HepG2 (cell line): ENCODE results near the gene SMIM28. TPM values are rescaled to one million over a fixed set of nuclear protein-coding genes. Genes with fewer than 3 reads are reported as not detected.

Experiments used
- ATAC-seq: fragments of 200-7000 bp; cut with Tn5 transposase; 3 replicates; pipeline ENCODE4 v1.9.1; 2020; ENCODE audit warnings: mild to moderate bottlenecking, moderate library complexity
- BruUV-seq: library from RNA; stranded (reverse); fragments of 400-500 nt; replicated peaks from 2 replicates; lab custom pipeline; 2021; lab: Mats Ljungman, UMichigan
- CTCF ChIA-PET: fragments of 300-600 bp; formaldehyde crosslinking; extraction: SDS; loops from one replicate; lab custom pipeline; 2021; ENCODE audit warnings: low total read pairs, inconsistent platforms, low intra/inter-chr PET ratio; lab: Yijun Ruan, JAX
- POLR2A ChIA-PET: fragments of 350-600 bp; sonication (Branson Sonifier 250); formaldehyde crosslinking; loops from one replicate; lab custom pipeline; 2020; ENCODE audit warnings: antibody characterized with exemption, inconsistent platforms; lab: Yijun Ruan, JAX
- DNase-seq: peaks from one replicate; pipeline ENCODE4 v3.0.0-alpha.2; 2015; ENCODE audit warnings: low spot score
- FAIRE-seq: peaks from 3 replicates; lab custom pipeline; 2011; peaks lifted over from hg19 to GRCh38; lab: Jason Lieb, UNC
- H2AFZ ChIP-seq: one replicate; pipeline ENCODE4 v1.6.1; 2011; ENCODE audit warnings: low read length, inconsistent platforms
- H3K27ac ChIP-seq: fragments of 300-600 bp; 3 replicates; pipeline ENCODE4 v1.8.0; 2011; ENCODE audit warnings: mixed run types, mild to moderate bottlenecking, mixed read lengths, low read length, inconsistent platforms; ENCODE audit not compliant: insufficient read depth; ENCODE audit errors: extremely low read length
- H3K27me3 ChIP-seq, 2 experiments: fragments of 200-600 bp in 1 of 2; 2 replicates in 1 of 2; 3 replicates in 1 of 2; pipeline versions ENCODE4 v1.6.0 to v1.8.0; 2011; ENCODE audit warnings: low read length in 2 of 2, mild to moderate bottlenecking in 2 of 2, moderate library complexity in 2 of 2, inconsistent platforms in 1 of 2; ENCODE audit not compliant: insufficient read depth in 2 of 2, control insufficient read depth in 1 of 2
- H3K36me3 ChIP-seq, 2 experiments: fragments of 200-600 bp in 1 of 2; replicated peaks in 1 of 2; 2 replicates in 1 of 2; 3 replicates in 1 of 2; pipeline versions ENCODE4 v1.5.1 to v1.8.0; 2011; ENCODE audit warnings: low read length in 2 of 2, inconsistent platforms in 1 of 2; ENCODE audit not compliant: insufficient read depth in 2 of 2, control insufficient read depth in 1 of 2
- H3K4me1 ChIP-seq: 2 replicates; pipeline ENCODE4 v1.5.1; 2012; ENCODE audit warnings: low read length, inconsistent platforms; ENCODE audit not compliant: insufficient read depth
- H3K4me2 ChIP-seq: 2 replicates; pipeline ENCODE4 v1.6.0; 2011; ENCODE audit warnings: low read depth, low read length, inconsistent platforms
- H3K4me3 ChIP-seq, 3 experiments: fragments of 200-600 bp in 1 of 3; sonication (generic), shearing (Covaris generic) in 1 of 3; replicated peaks in 1 of 3; 2 replicates each; pipeline ENCODE4 v1.5.1; 2011 to 2016; ENCODE audit warnings: low read length in 3 of 3, inconsistent platforms in 2 of 3, low read depth in 2 of 3, mild to moderate bottlenecking in 2 of 3, control low read depth in 1 of 3, mixed read lengths in 1 of 3; ENCODE audit not compliant: insufficient read depth in 1 of 3
- H3K79me2 ChIP-seq: one replicate; pipeline ENCODE4 v1.6.1; 2011; ENCODE audit warnings: low read length, inconsistent platforms; ENCODE audit not compliant: insufficient read depth
- H3K9ac ChIP-seq: 2 replicates; pipeline ENCODE4 v1.6.0; 2011; ENCODE audit warnings: mild to moderate bottlenecking, low read depth, low read length, inconsistent platforms; ENCODE audit not compliant: insufficient read depth
- H3K9me3 ChIP-seq: 2 replicates; pipeline ENCODE4 v1.5.1; 2012; ENCODE audit warnings: mild to moderate bottlenecking, low read length
- H4K20me1 ChIP-seq: 2 replicates; pipeline ENCODE4 v1.6.0; 2011; ENCODE audit warnings: inconsistent platforms, mild to moderate bottlenecking, low read length, moderate library complexity; ENCODE audit not compliant: insufficient read depth
- ATF4 ChIP-seq, 2 experiments: fragments of 450-650 bp in 1 of 2; sonication (generic) in 1 of 2; formaldehyde crosslinking; IDR thresholded peaks; 2 replicates each; pipeline versions ENCODE4 v1.5.0 to v1.8.0; 2020 to 2022; ENCODE audit warnings: mild to moderate bottlenecking in 1 of 2, missing genetic modification reagents in 1 of 2
- ATF7 ChIP-seq, 2 experiments: fragments of 450-650 bp in 1 of 2; sonication (generic) in 1 of 2; formaldehyde crosslinking in 1 of 2; IDR thresholded peaks; 2 replicates each; pipeline versions ENCODE4 v1.4.0 to v1.6.1; 2016 to 2020; ENCODE audit warnings: antibody characterized with exemption in 1 of 2, mild to moderate bottlenecking in 1 of 2, missing genetic modification reagents in 1 of 2
- CHD2 ChIP-seq: IDR thresholded peaks from 2 replicates; pipeline ENCODE4 v1.6.1; 2011; ENCODE audit warnings: low read depth, low read length, improper control_type of control experiment
- NCOA5 ChIP-seq: sonication (generic); formaldehyde crosslinking; IDR thresholded peaks from 2 replicates; pipeline ENCODE4 v1.4.0; 2020; ENCODE audit warnings: missing genetic modification reagents
- ZBTB33 ChIP-seq: sonication (generic); formaldehyde crosslinking; IDR thresholded peaks from 2 replicates; pipeline ENCODE4 v1.4.0; 2020; ENCODE audit warnings: missing genetic modification reagents
- ZNF10 ChIP-seq: sonication (generic); formaldehyde crosslinking; IDR thresholded peaks from 2 replicates; pipeline ENCODE4 v1.4.0; 2020; ENCODE audit warnings: mild to moderate bottlenecking, low read depth, missing genetic modification reagents, borderline replicate concordance
- ZNF12 ChIP-seq: sonication (generic); formaldehyde crosslinking; IDR thresholded peaks from 2 replicates; pipeline ENCODE4 v1.5.0; 2020; ENCODE audit warnings: missing genetic modification reagents
- WGBS: methylation state at CpG from one replicate; pipeline ENCODE4 v1.1.6; 2017; ENCODE audit warnings: low lambda C conversion rate; 5-methylcytosine and 5-hydroxymethylcytosine counted together
- in situ Hi-C: cut with HindIII; loops from 2 replicates; pipeline ENCODE4 v1.10.0; 2017; ENCODE audit warnings: low pct_unique_long_range_greater_than_20kb; ENCODE audit not compliant: extremely low pct_ligation_motif_present
- intact Hi-C: fragments of 100-400 bp; cut with micrococcal nuclease; formaldehyde crosslinking; loops from one replicate; pipeline ENCODE4 v1.10.0; 2022; ENCODE audit not compliant: unreplicated experiment
- polyA plus RNA-seq, 8 experiments: library from polyadenylated mRNA; depleted of rRNA in 3 of 8; stranded (reverse) in 7 of 8; unstranded in 1 of 8; fragments of >200 nt; fragmentation: Illumina TruSeq in 4 of 8; extraction: Trizol in 4 of 8; gene quantifications; 2 replicates each; pipeline versions ENCODE4 v1.2.1 to v1.2.3, GENCODE V29; 2011 to 2016; ENCODE audit warnings: low read depth in 4 of 8, missing spikeins in 1 of 8, mixed read lengths in 1 of 8; ENCODE audit not compliant: insufficient read depth in 1 of 8
- total RNA-seq, 5 experiments: library from RNA; depleted of rRNA; stranded (reverse); fragments of >200 nt; fragmentation: Illumina TruSeq; extraction: Trizol; gene quantifications; 2 replicates each; pipeline ENCODE4 v1.2.3, GENCODE V29; 2016; ENCODE audit warnings: low read depth in 1 of 5

Gene SMIM28
- total and polyA plus RNA-seq, 2 of the 13 experiments (the other 11 are each of a cell fraction or from before 2014, with no cell fraction given) = not detected

GRCh38 chr6:138393871-138394783, 16.4 kb downstream of the SMIM28 start:
- Histone ChIP-seq H4K20me1 (no peaks in the 10 kb centered on the region), H2AFZ (no peak overlapping the region), H3K79me2 (no peaks in the 10 kb centered on the region), H3K9me3 (no peaks in the 10 kb centered on the region), H3K36me3 (no peaks in the 10 kb centered on the region), H3K4me1 (peaks cover 10% of the 10 kb centered on the region), H3K4me2 (no peak overlapping the region), H3K9ac (no peak overlapping the region), H3K27ac (no peak overlapping the region), H3K27me3 (no peaks in the 10 kb centered on the region; a peak in 1 of 5 replicates), H3K4me3 (no peak overlapping the region)
- TF ChIP-seq ATF7 (IDR thresholded peaks at IDR 0.05) (peak; percentile 26; the same call in 1 of the 2 replicates), ATF7 (CRISPR knock-in tag; IDR thresholded peaks at IDR 0.05) (no peak), ZBTB33 (no peak)
- ATAC-seq (no peak), FAIRE-seq (no peak), DNase-seq (no peak)
- ChIA-PET CTCF (no interaction called here), POLR2A (no interaction called here)
- intact Hi-C loops (no loop called here), in situ Hi-C loops (no loop called here)
- 29% methylated on average over 5 of the region's 5 CpGs for WGBS
- no TSS peak for BruUV-seq

GRCh38 chr6:138396709-138397108, 19.0 kb downstream of the SMIM28 start:
- BruUV-seq = no TSS peak
- Histone ChIP-seq H3K4me2 (no peak overlapping the region), H3K9ac (no peak overlapping the region), H3K79me2 (no peaks in the 10 kb centered on the region), H3K4me1 (peaks cover 10% of the 10 kb centered on the region), H2AFZ (no peak overlapping the region), H3K9me3 (no peaks in the 10 kb centered on the region), H3K36me3 (no peaks in the 10 kb centered on the region), H4K20me1 (no peaks in the 10 kb centered on the region), H3K27me3 (no peaks in the 10 kb centered on the region), H3K27ac (no peak overlapping the region), H3K4me3 (no peak overlapping the region)
- ATAC-seq (no peak), FAIRE-seq (no peak), DNase-seq (no peak)
- intact Hi-C loops (no loop called here), in situ Hi-C loops (no loop called here)
- ChIA-PET CTCF (no interaction called here), POLR2A (no interaction called here)
- TF ChIP-seq NCOA5 (no peak), CHD2 (peak; percentile 76), ZNF12 (no peak), ATF4 (CRISPR knock-in tag; IDR thresholded peaks at IDR 0.05) (no peak), ZNF10 (CRISPR knock-in tag) (no peak)
- WGBS = 35% methylated on average over 5 of the region's 5 CpGs
